Muscle of leg (tissue), 11 donors: ENCODE results near the gene DES. TPM values are rescaled to one million over a fixed set of nuclear protein-coding genes. Genes with fewer than 3 reads are reported as not detected.
A peak's percentile ranks its signal among the peaks of the same experiment; 100 is the strongest.
"Not testable (repeated sequence)": the region's sequence is repeated elsewhere in the genome, so short reads cannot be mapped to it uniquely, and the experiment has no call there.

ENCODE experiments used
- DNase-seq: peaks from one replicate; pipeline ENCODE4 v3.0.0; 2013
- H3K27ac ChIP-seq: one replicate; pipeline ENCODE4 v1.5.1; 2013; ENCODE audit warnings: mild to moderate bottlenecking, low read length, control low read depth
- H3K27me3 ChIP-seq: one replicate; pipeline ENCODE4 v1.6.1; 2013; ENCODE audit warnings: low read length; ENCODE audit not compliant: control insufficient read depth, insufficient read depth
- H3K36me3 ChIP-seq: one replicate; pipeline ENCODE4 v1.6.1; 2013; ENCODE audit warnings: low read length; ENCODE audit not compliant: control insufficient read depth, insufficient read depth
- H3K4me1 ChIP-seq: one replicate; pipeline ENCODE4 v1.6.1; 2013; ENCODE audit warnings: low read length; ENCODE audit not compliant: control insufficient read depth, insufficient read depth
- H3K4me3 ChIP-seq: one replicate; pipeline ENCODE4 v1.5.1; 2013; ENCODE audit warnings: low read length, control low read depth
- H3K9me3 ChIP-seq: replicated peaks from 2 replicates; pipeline ENCODE4 v1.6.1; 2013; ENCODE audit warnings: low read depth, low read length; ENCODE audit not compliant: control insufficient read depth
- WGBS: methylation state at CpG from one replicate; pipeline ENCODE4 v1.1.5; 2013; ENCODE audit warnings: missing lambda C conversion rate; ENCODE audit not compliant: insufficient coverage; 5-methylcytosine and 5-hydroxymethylcytosine counted together
- polyA plus RNA-seq, 8 donors: library from polyadenylated mRNA; unstranded; fragments of 120-200 nt; gene quantifications; one replicate each; pipeline versions ENCODE4 v1.2.1 to v1.2.3, GENCODE V29; 2013; ENCODE audit warnings: inconsistent platforms in 1 of 8, low replicate concordance in 1 of 8; ENCODE audit not compliant: insufficient read length in 8 of 8, insufficient read depth in 1 of 8
- total RNA-seq: library from RNA; stranded (reverse); fragments of 120-200 nt; gene quantifications from one replicate; pipeline ENCODE4 v1.2.4, GENCODE V29; 2013

DES gene
- total and polyA plus RNA-seq, 9 donors: 2,139 to 4,335 (median 3,834) TPM

GRCh38 chr2:219384859-219385258 is 33.3 kb upstream of the DES start:
- no peak for DNase-seq
- Histone ChIP-seq H3K4me1 (peaks cover 14% of the 10 kb centered on the region), H3K36me3 (peaks cover 54% of the 10 kb centered on the region), H3K27ac (no peak overlapping the region), H3K27me3 (no peaks in the 10 kb centered on the region), H3K9me3 (no peaks in the 10 kb centered on the region), H3K4me3 (no peak overlapping the region)
- WGBS: 75% methylated on average over 2 of the region's 2 CpGs

- peaks cover 14% of the 10 kb centered on the region for H3K4me1 ChIP-seq
- no peaks in the 10 kb centered on the region for H3K27me3 ChIP-seq
- no peak overlapping the region for H3K27ac ChIP-seq
- 97% methylated on average over 13 of the region's 19 CpGs for WGBS
- DNase-seq: no peak
- no peaks in the 10 kb centered on the region for H3K9me3 ChIP-seq
- no peak overlapping the region for H3K4me3 ChIP-seq
- H3K36me3 ChIP-seq: peaks cover 49% of the 10 kb centered on the region
These were observed 32.1 kb upstream of the DES start for GRCh38 chr2:219385958-219386520.

DNA sequence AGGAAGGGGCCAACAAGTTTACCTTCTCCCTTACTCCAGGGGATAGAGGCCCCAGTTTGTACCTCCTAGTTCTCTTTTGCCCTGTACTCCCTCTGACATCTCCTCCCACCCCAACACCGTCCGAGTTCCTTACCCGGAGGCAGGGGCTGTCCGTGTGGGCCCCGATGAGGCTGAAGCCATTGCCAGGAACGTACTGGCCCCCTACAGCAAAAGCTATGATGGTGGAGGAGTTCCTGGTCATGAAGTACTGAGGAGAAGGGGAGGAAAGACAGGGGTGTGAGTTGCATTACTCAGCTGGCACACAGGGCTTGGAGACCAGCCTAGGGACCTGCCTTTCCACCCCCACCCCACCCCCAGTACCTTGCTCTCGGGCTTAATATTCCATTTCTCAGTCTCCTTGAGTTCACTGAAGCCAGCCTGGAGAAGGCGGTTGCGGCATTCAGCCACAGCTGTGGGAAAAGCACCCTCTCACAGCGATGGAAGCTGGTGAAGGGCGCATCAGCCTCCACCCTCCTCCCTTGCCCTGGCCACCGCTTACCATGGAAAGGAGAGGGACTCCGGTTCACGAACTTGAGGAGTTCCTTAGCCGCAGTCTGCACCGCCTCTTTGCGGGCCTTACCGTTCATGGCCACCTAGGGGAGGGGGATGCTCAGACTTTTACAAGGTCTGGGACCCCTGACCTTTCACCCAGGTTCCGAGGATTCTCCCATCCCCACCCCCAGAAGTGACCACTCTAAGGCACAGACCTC is 31.5 kb upstream of the DES start:
- Histone ChIP-seq H3K27me3 (no peaks in the 10 kb centered on the region), H3K27ac (peak overlapping the region; percentile 98), H3K9me3 (no peaks in the 10 kb centered on the region), H3K36me3 (peaks cover 43% of the 10 kb centered on the region), H3K4me3 (peak overlapping the region; percentile 91), H3K4me1 (peaks cover 14% of the 10 kb centered on the region)
- no peak for DNase-seq
- 40% methylated on average over 2 of the region's 19 CpGs for WGBS

- Histone ChIP-seq H3K36me3 (peaks cover 35% of the 10 kb centered on the region), H3K4me1 (peaks cover 14% of the 10 kb centered on the region), H3K4me3 (peak within 1 kb of the TSS; percentile 91), H3K27ac (peak within 1 kb of the TSS; percentile 98), H3K27me3 (no peaks in the 10 kb centered on the region), H3K9me3 (no peaks in the 10 kb centered on the region)
- WGBS: under 1% methylated on average over 44 of the region's 76 CpGs
- DNase-seq: peak; percentile 94
These were observed 30.7 kb upstream of the DES start, which contains the start of gene DNPEP for GRCh38 chr2:219387306-219388120. Gene DNPEP, minus strand, starts transcription at chr2:219387912. Its CDS starts 118 bp downstream, at chr2:219387794.

DNA sequence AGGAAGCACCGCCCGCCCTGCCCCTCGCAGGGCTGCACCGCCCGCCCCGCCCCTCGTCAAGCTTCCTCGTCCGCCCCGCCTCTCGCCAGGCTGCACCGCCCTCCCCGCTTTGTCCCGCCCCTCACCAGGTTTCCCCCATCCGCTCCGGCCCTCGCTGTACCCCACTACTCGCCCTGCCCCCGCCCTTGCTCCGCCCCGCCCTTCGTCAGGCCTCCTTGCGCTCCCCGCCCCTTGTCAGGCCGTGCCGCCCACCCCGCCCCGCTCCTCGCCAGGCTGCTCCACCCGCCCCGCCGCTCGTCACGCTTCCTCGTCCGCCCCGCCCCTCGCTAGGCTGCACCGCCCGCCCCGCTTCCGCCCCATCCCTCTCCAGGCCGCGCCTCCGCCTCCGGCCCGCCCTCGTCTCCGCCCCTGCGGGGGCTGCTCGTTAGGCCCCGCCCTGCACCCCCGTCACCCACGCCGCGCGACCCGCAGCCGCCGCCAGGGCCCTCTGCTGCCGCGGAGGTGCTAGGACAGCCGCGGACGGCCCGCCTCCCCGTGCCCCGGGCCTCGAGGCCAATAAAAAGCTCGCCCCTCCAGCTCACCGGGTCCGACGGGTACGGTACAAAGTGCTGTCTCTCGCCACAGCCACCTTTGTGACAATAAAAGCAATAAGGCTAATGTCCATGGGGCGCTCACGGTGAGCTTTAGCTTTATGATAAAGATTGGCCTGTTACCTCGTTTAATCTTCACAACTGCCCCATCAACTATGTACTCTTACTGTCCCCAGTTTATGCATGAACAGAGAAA is 29.9 kb upstream of the DES start:
- H3K4me1 ChIP-seq: peaks cover 14% of the 10 kb centered on the region
- H3K27ac ChIP-seq: peak overlapping the region; percentile 87
- peaks cover 30% of the 10 kb centered on the region for H3K36me3 ChIP-seq
- H3K4me3 ChIP-seq: peak overlapping the region; percentile 31
- DNase-seq: peak; percentile 98
- under 1% methylated on average over 63 of the region's 78 CpGs for WGBS
- H3K9me3 ChIP-seq: no peaks in the 10 kb centered on the region
- H3K27me3 ChIP-seq: no peaks in the 10 kb centered on the region

DNA sequence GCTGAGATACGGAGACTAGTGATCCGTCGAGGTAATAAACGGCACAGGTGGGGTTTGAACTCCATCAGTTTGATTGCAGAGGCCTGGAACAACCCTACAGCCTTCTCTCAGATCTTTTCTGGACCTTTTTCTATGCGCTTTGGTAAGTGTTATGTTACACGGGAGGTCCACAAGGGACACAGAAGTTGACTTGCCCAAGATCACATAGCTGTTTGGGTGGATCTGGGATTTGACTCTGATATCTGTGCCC is 29.3 kb upstream of the DES start:
- WGBS: no CpG with 5 or more reads among the region's 6 CpGs
- Histone ChIP-seq H3K36me3 (peaks cover 25% of the 10 kb centered on the region), H3K4me3 (no peak overlapping the region), H3K27ac (peak overlapping the region; percentile 87), H3K9me3 (no peaks in the 10 kb centered on the region), H3K27me3 (no peaks in the 10 kb centered on the region), H3K4me1 (peaks cover 14% of the 10 kb centered on the region)
- DNase-seq: peak; percentile 54

GRCh38 chr2:219392754-219393153 is 25.4 kb upstream of the DES start:
- Histone ChIP-seq H3K4me3 (no peak overlapping the region), H3K27ac (no peak overlapping the region)
- 89% methylated on average over 5 of the region's 9 CpGs for WGBS

DNA sequence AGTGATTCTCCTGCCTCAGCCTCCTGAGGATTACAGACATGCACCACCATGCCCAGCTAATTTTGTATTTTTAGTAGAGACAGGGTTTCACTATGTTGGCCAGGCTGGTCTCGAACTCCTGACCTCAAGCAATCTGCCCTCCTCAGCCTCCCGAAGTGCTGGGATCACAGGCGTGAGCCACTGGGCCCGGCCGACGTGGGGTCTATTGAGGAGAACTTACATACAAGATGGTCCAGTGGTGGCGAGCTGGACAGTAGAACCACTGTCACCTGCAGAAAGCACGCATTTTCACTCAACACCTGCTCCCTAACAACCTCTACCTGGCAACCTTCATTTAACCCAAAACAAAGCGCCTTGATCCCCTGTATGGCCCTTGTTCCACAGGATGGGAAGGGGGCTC is 23.1 kb upstream of the DES start:
- not testable (repeated sequence) for DNase-seq

More at GRCh38 chr2:219392754-219393153, 25.4 kb upstream of the DES start:
- no peak for DNase-seq
- no peaks in the 10 kb centered on the region for H3K9me3 ChIP-seq
- H3K27me3 ChIP-seq: no peaks in the 10 kb centered on the region
- no peaks in the 10 kb centered on the region for H3K36me3 ChIP-seq
- peaks cover 5% of the 10 kb centered on the region for H3K4me1 ChIP-seq

GRCh38 chr2:219395609-219396008 is 22.6 kb upstream of the DES start:
- H3K9me3 ChIP-seq: no peaks in the 10 kb centered on the region
- no peaks in the 10 kb centered on the region for H3K36me3 ChIP-seq
- WGBS: 85% methylated on average over 2 of the region's 3 CpGs
- H3K4me1 ChIP-seq: peaks cover 2% of the 10 kb centered on the region
- H3K27ac ChIP-seq: no peak overlapping the region
- no peaks in the 10 kb centered on the region for H3K27me3 ChIP-seq
- no peak overlapping the region for H3K4me3 ChIP-seq
- DNase-seq: no peak

More for the DNA sequence above, 23.1 kb upstream of the DES start:
- H3K4me1 ChIP-seq, H3K36me3 ChIP-seq, H3K9me3 ChIP-seq, H3K27ac ChIP-seq, H3K27me3 ChIP-seq, H3K4me3 ChIP-seq: not testable (repeated sequence)
- WGBS: 90% methylated on average over 8 of the region's 9 CpGs
